Transverse colon (tissue), 4 donors: ENCODE results near the gene DNAH1. TPM values are rescaled to one million over a fixed set of nuclear protein-coding genes. Genes with fewer than 3 reads are reported as not detected.

Source experiments
- DNase-seq: peaks from one replicate; pipeline ENCODE4 v3.0.0-alpha.2; 2019
- H3K27ac ChIP-seq, 4 donors: fragments of 200-600 bp; sonication (generic); 2 replicates each; pipeline ENCODE4 v1.5.1; 2016 to 2018; ENCODE audit warnings: inconsistent platforms in 4 of 4
- H3K27me3 ChIP-seq: fragments of 200-600 bp; sonication (generic); 2 replicates; pipeline ENCODE4 v1.5.1; 2017; ENCODE audit warnings: inconsistent platforms
- H3K36me3 ChIP-seq, 4 donors: fragments of 200-600 bp; sonication (generic); 2 replicates each; pipeline ENCODE4 v1.5.1; 2017 to 2019; ENCODE audit warnings: inconsistent platforms in 4 of 4
- H3K4me1 ChIP-seq, 4 donors: fragments of 200-600 bp; sonication (generic); 2 replicates each; pipeline ENCODE4 v1.5.1; 2017 to 2020; ENCODE audit warnings: inconsistent platforms in 4 of 4
- H3K4me3 ChIP-seq, 4 donors: fragments of 200-600 bp; sonication (generic); 1 replicate in 1 of 4; 2 replicates in 3 of 4; pipeline versions ENCODE4 v1.5.1 to v1.6.1; 2017 to 2019; ENCODE audit warnings: inconsistent platforms in 4 of 4
- H3K9me3 ChIP-seq, 2 donors: fragments of 200-600 bp; sonication (generic); 2 replicates each; pipeline ENCODE4 v1.5.1; 2017 to 2019; ENCODE audit warnings: inconsistent platforms in 2 of 2
- EP300 ChIP-seq: sonication (generic); formaldehyde crosslinking; IDR thresholded peaks from one replicate; pipeline ENCODE4 v1.6.1; 2017; ENCODE audit warnings: antibody characterized with exemption, low read depth
- POLR2A ChIP-seq: fragments of 450-650 bp; IDR thresholded peaks from one replicate; pipeline ENCODE4 v1.6.1; 2016; ENCODE audit warnings: antibody characterized with exemption, mild to moderate bottlenecking, moderate library complexity
- POLR2AphosphoS5 ChIP-seq, 3 donors: sonication (generic); formaldehyde crosslinking; IDR thresholded peaks; one replicate each; pipeline ENCODE4 v1.6.1; 2016; ENCODE audit warnings: antibody characterized with exemption in 3 of 3
- WGBS, 2 donors: methylation state at CpG; one replicate each; pipeline ENCODE4 v1.1.5; 2018; ENCODE audit warnings: low coverage in 1 of 2; 5-methylcytosine and 5-hydroxymethylcytosine counted together
- in situ Hi-C, 4 donors: fragments of 200-750 bp; cut with MboI; loops; one replicate each; pipeline versions ENCODE4 v1.15.0 to v1.15.1; 2017; ENCODE audit warnings: low sequenced_read_pairs in 3 of 4, low pct_ligation_motif_present in 1 of 4, low pct_unique_long_range_greater_than_20kb in 1 of 4
- intact Hi-C: fragments of 100-400 bp; cut with DNase I; formaldehyde crosslinking; loops from one replicate; pipeline ENCODE4 v1.15.1; 2023; ENCODE audit warnings: low total_unique reads
- total RNA-seq, 4 donors: library from RNA; depleted of rRNA; stranded (reverse); fragments of >200 nt; gene quantifications; one replicate each; pipeline ENCODE4 v1.1.0, GENCODE V29; 2016
- TF ChIP-seq, protein P1 (sequence below), 5 experiments: fragments of 200-600 bp in 3 of 5; fragments of 450-650 bp in 2 of 5; sonication (generic) in 3 of 5; IDR thresholded peaks; 1 replicate in 2 of 5; 2 replicates in 3 of 5; pipeline ENCODE4 v1.5.1; 2016 to 2017; ENCODE audit warnings: antibody characterized with exemption in 5 of 5, inconsistent platforms in 3 of 5, mild to moderate bottlenecking in 2 of 5, moderate library complexity in 1 of 5

DNAH1 gene
- total RNA-seq, 4 donors from 2014 or later: 17.6 to 102 (median 26.3) TPM

DNA sequence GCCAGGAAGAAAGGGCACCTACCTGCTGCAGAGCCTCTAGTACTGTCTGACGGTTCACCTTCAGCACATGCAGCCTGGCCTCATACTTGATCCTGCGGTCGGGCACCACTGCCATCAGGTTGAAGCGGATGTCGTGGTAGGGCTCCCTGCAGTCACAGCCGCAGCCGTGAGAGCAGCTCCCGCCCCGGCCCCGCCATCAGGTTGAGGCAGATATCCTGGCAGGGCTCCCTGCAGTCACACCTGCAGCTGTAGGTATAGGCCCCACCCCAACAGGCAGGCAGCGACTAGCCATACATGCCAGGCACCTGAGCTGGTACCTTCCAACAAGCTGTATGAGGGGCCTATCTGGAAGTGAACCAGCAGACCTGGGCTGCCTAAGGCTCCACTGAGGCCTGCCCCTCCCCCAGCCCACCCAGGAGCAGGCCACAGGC is 90.1 kb downstream of the DNAH1 start:
- H3K4me3 ChIP-seq: no peak overlapping the region
- intact Hi-C loops: no loop called here
- H3K4me1 ChIP-seq: peaks cover 19 to 35% (median 30%) of the 10 kb centered on the region in 4 donors
- no peaks in the 10 kb centered on the region for H3K9me3 ChIP-seq
- TF ChIP-seq EP300 (no peak), POLR2A (no peak), POLR2AphosphoS5 (IDR thresholded peaks at IDR 0.05) (peak in 1 of 3 donors; percentile 6)
- TF ChIP-seq, protein P1, sequence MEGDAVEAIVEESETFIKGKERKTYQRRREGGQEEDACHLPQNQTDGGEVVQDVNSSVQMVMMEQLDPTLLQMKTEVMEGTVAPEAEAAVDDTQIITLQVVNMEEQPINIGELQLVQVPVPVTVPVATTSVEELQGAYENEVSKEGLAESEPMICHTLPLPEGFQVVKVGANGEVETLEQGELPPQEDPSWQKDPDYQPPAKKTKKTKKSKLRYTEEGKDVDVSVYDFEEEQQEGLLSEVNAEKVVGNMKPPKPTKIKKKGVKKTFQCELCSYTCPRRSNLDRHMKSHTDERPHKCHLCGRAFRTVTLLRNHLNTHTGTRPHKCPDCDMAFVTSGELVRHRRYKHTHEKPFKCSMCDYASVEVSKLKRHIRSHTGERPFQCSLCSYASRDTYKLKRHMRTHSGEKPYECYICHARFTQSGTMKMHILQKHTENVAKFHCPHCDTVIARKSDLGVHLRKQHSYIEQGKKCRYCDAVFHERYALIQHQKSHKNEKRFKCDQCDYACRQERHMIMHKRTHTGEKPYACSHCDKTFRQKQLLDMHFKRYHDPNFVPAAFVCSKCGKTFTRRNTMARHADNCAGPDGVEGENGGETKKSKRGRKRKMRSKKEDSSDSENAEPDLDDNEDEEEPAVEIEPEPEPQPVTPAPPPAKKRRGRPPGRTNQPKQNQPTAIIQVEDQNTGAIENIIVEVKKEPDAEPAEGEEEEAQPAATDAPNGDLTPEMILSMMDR (IDR thresholded peaks at IDR 0.05): no peak
- H3K36me3 ChIP-seq: peaks cover 0 to 30% (median 14%) of the 10 kb centered on the region in 4 donors
- in situ Hi-C loops: no loop called here
- H3K27me3 ChIP-seq: no peaks in the 10 kb centered on the region
- 50% methylated on average over 2 of the region's 11 CpGs; no CpG with 5 or more reads in 1 of the 2 donors for WGBS, 2 donors
- peak overlapping the region; percentile 54 to 78 (median 68) for H3K27ac ChIP-seq
- peak; percentile 78 for DNase-seq

DNA sequence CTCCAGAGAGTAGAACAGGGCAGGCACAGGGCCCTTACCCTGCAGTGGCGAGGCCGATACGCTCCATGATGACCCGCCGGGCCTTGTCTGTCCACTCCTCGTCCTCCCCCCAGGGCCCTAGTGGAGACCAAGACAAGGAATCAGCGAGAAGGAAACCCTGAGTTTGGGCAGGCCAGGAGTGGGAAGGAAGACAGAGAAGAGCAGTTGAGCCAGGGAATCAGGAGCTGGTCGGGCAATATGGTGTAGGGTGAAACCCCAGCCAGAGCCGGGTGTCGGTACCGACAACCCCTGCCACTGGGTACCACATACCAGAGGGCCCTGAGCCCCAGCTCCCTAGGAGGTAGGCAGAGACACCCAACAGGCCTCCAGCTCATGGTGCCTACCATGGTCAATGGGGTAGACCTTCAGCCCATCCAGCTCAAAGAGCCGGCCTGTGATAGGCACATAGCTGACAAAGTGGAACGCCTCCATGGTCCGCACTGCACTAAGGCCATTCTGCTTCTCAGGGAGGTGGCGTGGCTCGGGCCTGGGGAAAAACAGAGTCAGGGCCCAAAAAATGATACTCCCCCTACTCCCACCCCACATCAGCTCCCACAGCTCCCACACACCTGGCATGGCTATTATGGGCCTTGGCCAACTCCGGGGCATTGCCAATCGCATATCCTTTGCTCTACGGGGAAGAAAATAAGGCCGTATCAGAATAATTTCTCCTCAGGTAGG is 90.8 kb downstream of the DNAH1 start:
- H3K36me3 ChIP-seq: peaks cover 0 to 25% (median 10%) of the 10 kb centered on the region in 4 donors

DNA sequence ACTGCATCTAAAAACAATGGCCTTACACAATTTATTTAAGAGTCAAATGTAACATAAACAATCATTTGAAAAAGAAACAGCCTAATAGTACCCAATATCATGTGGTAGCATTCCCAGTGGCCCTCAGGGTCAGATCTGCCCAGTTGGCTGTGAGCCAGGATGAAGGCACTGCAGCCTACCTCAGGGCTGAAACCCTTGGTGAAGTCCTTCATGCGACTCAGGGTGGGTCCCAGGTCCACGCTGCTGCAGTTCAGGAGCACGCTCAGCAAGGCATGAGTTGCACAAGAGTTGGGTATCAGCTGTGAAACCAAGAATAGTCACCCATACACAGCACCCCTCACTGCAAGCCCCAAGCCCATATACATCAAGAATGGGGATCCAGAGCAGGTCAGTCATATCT is 91.7 kb downstream of the DNAH1 start:
- DNase-seq: no peak
- intact Hi-C loops: no loop called here
- TF ChIP-seq POLR2A: no peak
- TF ChIP-seq EP300: no peak
- TF ChIP-seq POLR2AphosphoS5 (IDR thresholded peaks at IDR 0.05): no peak
- TF ChIP-seq, protein P1 (IDR thresholded peaks at IDR 0.05): no peak
- H3K27ac ChIP-seq: no peak overlapping the region
- no peaks in the 10 kb centered on the region for H3K27me3 ChIP-seq
- in situ Hi-C loops: no loop called here
- peaks cover 0 to 17% (median 7%) of the 10 kb centered on the region in 4 donors for H3K36me3 ChIP-seq
- peaks cover 22 to 49% (median 45%) of the 10 kb centered on the region in 4 donors for H3K4me1 ChIP-seq
- WGBS, 2 donors: 100% methylated on average over 2 of the region's 3 CpGs; no CpG with 5 or more reads in 1 of the 2 donors
- no peaks in the 10 kb centered on the region for H3K9me3 ChIP-seq
- no peak overlapping the region for H3K4me3 ChIP-seq

More for the DNA sequence above, 90.8 kb downstream of the DNAH1 start:
- Histone ChIP-seq H3K4me3 (no peak overlapping the region), H3K27me3 (no peaks in the 10 kb centered on the region), H3K9me3 (no peaks in the 10 kb centered on the region), H3K4me1 (peaks cover 19 to 42% (median 37%) of the 10 kb centered on the region in 4 donors), H3K27ac (peak overlapping the region; percentile 54 to 78 (median 68))
- intact Hi-C loops: no loop called here
- no peak for DNase-seq
- no peak for TF ChIP-seq POLR2A
- TF ChIP-seq, protein P1 (IDR thresholded peaks at IDR 0.05): no peak
- no peak for TF ChIP-seq POLR2AphosphoS5 (IDR thresholded peaks at IDR 0.05)
- TF ChIP-seq EP300: no peak
- in situ Hi-C loops: no loop called here
- WGBS, 2 donors: 90 to 93% methylated on average over 2 to 20 of the region's 20 CpGs

DNA sequence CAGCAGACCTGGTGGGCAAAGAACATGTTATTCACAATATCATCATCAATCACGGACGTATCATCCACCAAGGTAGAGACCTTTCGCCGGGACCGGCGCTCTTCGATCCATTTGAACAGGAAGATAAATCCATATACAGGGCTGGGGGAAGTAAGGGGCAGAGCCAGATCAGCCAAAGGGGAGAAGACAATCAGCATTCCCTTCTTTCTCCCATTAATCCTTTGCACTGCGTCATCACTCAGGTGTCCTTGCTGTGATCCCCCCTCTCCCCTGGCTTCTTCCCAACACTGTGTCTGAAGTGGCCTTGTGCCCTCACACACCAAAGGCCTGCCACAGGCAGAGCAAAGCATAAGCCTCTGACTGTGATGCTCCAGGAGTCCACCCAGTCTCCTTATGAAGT is 92.3 kb downstream of the DNAH1 start:
- intact Hi-C loops (no loop called here), in situ Hi-C loops (no loop called here)
- H3K4me1 ChIP-seq: peaks cover 23 to 56% (median 47%) of the 10 kb centered on the region in 4 donors

More for the DNA sequence above, 92.3 kb downstream of the DNAH1 start:
- Histone ChIP-seq H3K27ac (peak overlapping the region in 2 of 4 donors; percentile 96 to 97), H3K27me3 (no peaks in the 10 kb centered on the region), H3K9me3 (no peaks in the 10 kb centered on the region), H3K4me3 (peak overlapping the region in 2 of 4 donors; percentile 86 to 99), H3K36me3 (peaks cover 0 to 10% (median 4%) of the 10 kb centered on the region in 4 donors)
- WGBS, 2 donors: 80 to 93% methylated on average over 1 to 8 of the region's 8 CpGs
- no peak for DNase-seq
- TF ChIP-seq EP300 (no peak), POLR2A (no peak), POLR2AphosphoS5 (IDR thresholded peaks at IDR 0.05) (no peak)
- TF ChIP-seq, protein P1 (IDR thresholded peaks at IDR 0.05): no peak
